Mesodermal cell (in vitro differentiated cells): ENCODE data around the gene GPC1.

Source experiments
- H3K27ac ChIP-seq: 2 replicates; pipeline ENCODE4 v1.7.0; 2013; ENCODE audit warnings: mild to moderate bottlenecking, low read depth, low read length, moderate library complexity; ENCODE audit not compliant: severe bottlenecking
- H3K36me3 ChIP-seq: 2 replicates; pipeline ENCODE4 v1.7.1; 2013; ENCODE audit warnings: mild to moderate bottlenecking, low read length, moderate library complexity; ENCODE audit not compliant: control insufficient read depth, insufficient read depth
- H3K4me1 ChIP-seq: one replicate; pipeline ENCODE4 v1.7.1; 2013; ENCODE audit warnings: mild to moderate bottlenecking, low read length; ENCODE audit not compliant: insufficient read depth, control insufficient read depth, poor library complexity, severe bottlenecking
- H3K4me3 ChIP-seq: 2 replicates; pipeline ENCODE4 v1.7.0; 2013; ENCODE audit warnings: low read length, control low read depth, mild to moderate bottlenecking; ENCODE audit not compliant: insufficient read depth, poor library complexity, severe bottlenecking; ENCODE audit errors: extremely low read depth
- H3K9me3 ChIP-seq: 2 replicates; pipeline ENCODE4 v1.7.1; 2013; ENCODE audit warnings: mild to moderate bottlenecking, low read length, moderate library complexity; ENCODE audit not compliant: control insufficient read depth
- WGBS, 2 experiments: methylation state at CpG; one replicate each; pipeline ENCODE4 v1.1.5; 2013; ENCODE audit warnings: missing lambda C conversion rate in 2 of 2; ENCODE audit not compliant: insufficient coverage in 2 of 2; 5-methylcytosine and 5-hydroxymethylcytosine counted together

GPC1 gene

GRCh38 chr2:240434728-240435456 lies 571 bp upstream of the GPC1 start:
- Histone ChIP-seq H3K4me1 (peaks cover 12% of the 10 kb centered on the region), H3K27ac (no peak overlapping the region), H3K9me3 (no peaks in the 10 kb centered on the region), H3K36me3 (no peaks in the 10 kb centered on the region), H3K4me3 (peak overlapping the region; percentile 64)
- 2 to 3% methylated on average over 36 of the region's 71 CpGs for WGBS, 2 experiments

- no peaks in the 10 kb centered on the region for H3K9me3 ChIP-seq
- H3K4me3 ChIP-seq: peak overlapping the region; percentile 64
- no peaks in the 10 kb centered on the region for H3K36me3 ChIP-seq
- WGBS, 2 experiments: 0 to 1% methylated on average over 63 to 72 of the region's 88 CpGs
- H3K27ac ChIP-seq: peak overlapping the region; percentile 23
- peaks cover 12% of the 10 kb centered on the region for H3K4me1 ChIP-seq
Measured at GRCh38 chr2:240435948-240436682, 652 bp downstream of the GPC1 start.

- Histone ChIP-seq H3K9me3 (no peaks in the 10 kb centered on the region), H3K27ac (no peak overlapping the region), H3K36me3 (no peaks in the 10 kb centered on the region), H3K4me3 (peak overlapping the region; percentile 64), H3K4me1 (peaks cover 12% of the 10 kb centered on the region)
- WGBS, 2 experiments: 26 to 28% methylated on average over 34 to 41 of the region's 45 CpGs
Measured at GRCh38 chr2:240436683-240437550, 1.5 kb downstream of the GPC1 start.

GRCh38 chr2:240437551-240437860 lies 2.0 kb downstream of the GPC1 start:
- no peak overlapping the region for H3K27ac ChIP-seq
- WGBS, 2 experiments: 94% methylated on average over 2 of the region's 2 CpGs; no CpG with 5 or more reads in 1 of the 2 experiments
- H3K9me3 ChIP-seq: no peaks in the 10 kb centered on the region
- H3K4me3 ChIP-seq: no peak overlapping the region
- H3K36me3 ChIP-seq: no peaks in the 10 kb centered on the region
- peaks cover 12% of the 10 kb centered on the region for H3K4me1 ChIP-seq

GRCh38 chr2:240437861-240438809 lies 2.7 kb downstream of the GPC1 start:
- H3K9me3 ChIP-seq: no peaks in the 10 kb centered on the region
- H3K27ac ChIP-seq: no peak overlapping the region
- peaks cover 12% of the 10 kb centered on the region for H3K4me1 ChIP-seq
- no peaks in the 10 kb centered on the region for H3K36me3 ChIP-seq
- 31 to 48% methylated on average over 15 to 21 of the region's 24 CpGs for WGBS, 2 experiments
- H3K4me3 ChIP-seq: no peak overlapping the region

GRCh38 chr2:240438810-240439697 lies 3.6 kb downstream of the GPC1 start:
- no peaks in the 10 kb centered on the region for H3K9me3 ChIP-seq
- H3K36me3 ChIP-seq: no peaks in the 10 kb centered on the region
- WGBS, 2 experiments: 91 to 92% methylated on average over 24 of the region's 25 CpGs
- H3K27ac ChIP-seq: no peak overlapping the region
- no peak overlapping the region for H3K4me3 ChIP-seq
- H3K4me1 ChIP-seq: peaks cover 5% of the 10 kb centered on the region

GRCh38 chr2:240439698-240440151 lies 4.3 kb downstream of the GPC1 start:
- Histone ChIP-seq H3K36me3 (peaks cover 2% of the 10 kb centered on the region), H3K9me3 (no peaks in the 10 kb centered on the region), H3K4me3 (no peak overlapping the region), H3K27ac (no peak overlapping the region), H3K4me1 (peaks cover 5% of the 10 kb centered on the region)
- WGBS, 2 experiments: 89 to 94% methylated on average over 10 to 12 of the region's 15 CpGs

GRCh38 chr2:240440251-240440650 lies 4.8 kb downstream of the GPC1 start:
- Histone ChIP-seq H3K9me3 (no peaks in the 10 kb centered on the region), H3K4me1 (peaks cover 5% of the 10 kb centered on the region), H3K27ac (no peak overlapping the region), H3K36me3 (peaks cover 8% of the 10 kb centered on the region), H3K4me3 (no peak overlapping the region)
- 94 to 96% methylated on average over 7 of the region's 12 CpGs for WGBS, 2 experiments

- Histone ChIP-seq H3K4me3 (no peak overlapping the region), H3K36me3 (peaks cover 10% of the 10 kb centered on the region), H3K4me1 (peaks cover 5% of the 10 kb centered on the region), H3K9me3 (no peaks in the 10 kb centered on the region), H3K27ac (no peak overlapping the region)
- 96 to 98% methylated on average over 16 of the region's 18 CpGs for WGBS, 2 experiments
Measured at GRCh38 chr2:240440704-240441320, 5.3 kb downstream of the GPC1 start.
